GM18909 (cell line): ENCODE results near the gene GSPT2.
"Not testable (repeated sequence)": the region's sequence is repeated elsewhere in the genome, so short reads cannot be mapped to it uniquely, and the experiment has no call there.

Source experiments
- ATAC-seq: cut with Tn5 transposase; IDR thresholded peaks from one replicate; pipeline ENCODE4 v1.9.1; 2021; ENCODE audit warnings: mild to moderate bottlenecking; ENCODE audit not compliant: unreplicated experiment, poor library complexity

The GSPT2 gene

GRCh38 chrX:51743179-51743957 lies at the start of gene GSPT2:
Gene GSPT2 (plus strand): TSS chrX:51743442. CDS start chrX:51743627, 185 bp downstream.
- peak; percentile 96 for ATAC-seq

GRCh38 chrX:51694254-51694653 lies 49.0 kb upstream of the GSPT2 start:
- ATAC-seq: no peak

GRCh38 chrX:51697397-51697796 lies 45.8 kb upstream of the GSPT2 start:
- ATAC-seq: no peak

- ATAC-seq: not testable (repeated sequence)
Observed at GRCh38 chrX:51710277-51711164, 32.7 kb upstream of the GSPT2 start, which contains the start of gene CENPVL1. Gene CENPVL1 (plus strand): TSS chrX:51710512. CDS start chrX:51710512, 0 bp downstream.

- not testable (repeated sequence) for ATAC-seq
Observed at GRCh38 chrX:51712943-51713647, 30.1 kb upstream of the GSPT2 start.

GRCh38 chrX:51728202-51728601 lies 15.0 kb upstream of the GSPT2 start:
- ATAC-seq: no peak

- ATAC-seq: no peak
Observed at GRCh38 chrX:51737091-51737490, 6.2 kb upstream of the GSPT2 start.

GRCh38 chrX:51742586-51742985 lies 656 bp upstream of the GSPT2 start:
- no peak for ATAC-seq

GRCh38 chrX:51747671-51748070 lies 4.4 kb downstream of the GSPT2 start:
- ATAC-seq: no peak

- ATAC-seq: no peak
Observed at GRCh38 chrX:51759055-51759839, 16.0 kb downstream of the GSPT2 start.

GRCh38 chrX:51760657-51761056 lies 17.4 kb downstream of the GSPT2 start:
- ATAC-seq: no peak

- no peak for ATAC-seq
Observed at GRCh38 chrX:51766546-51766945, 23.3 kb downstream of the GSPT2 start.

GRCh38 chrX:51776851-51777250 lies 33.6 kb downstream of the GSPT2 start:
- no peak for ATAC-seq

GRCh38 chrX:51779306-51779705 lies 36.1 kb downstream of the GSPT2 start:
- no peak for ATAC-seq

GRCh38 chrX:51795136-51795535 lies 51.9 kb downstream of the GSPT2 start:
- no peak for ATAC-seq
